Lung (tissue), 12 donors: Measurements from ENCODE around the gene CLIP2. TPM values are rescaled to one million over a fixed set of nuclear protein-coding genes. Genes with fewer than 3 reads are reported as not detected.

Experiments used
- ATAC-seq: fragments of 200-7000 bp; cut with Tn5 transposase; one replicate; pipeline ENCODE4 v1.9.1; 2020; ENCODE audit warnings: moderate number of reproducible peaks; ENCODE audit not compliant: insufficient read depth, low FRiP score
- DNase-seq, 3 donors: peaks; one replicate each; pipeline ENCODE4 v3.0.0-alpha.2; 2013 to 2017
- H3K27ac ChIP-seq, 2 donors: one replicate each; pipeline ENCODE4 v1.5.1; 2013; ENCODE audit warnings: mild to moderate bottlenecking in 2 of 2, moderate library complexity in 2 of 2, control low read depth in 1 of 2, inconsistent platforms in 1 of 2, low read depth in 1 of 2, low read length in 1 of 2
- H3K27me3 ChIP-seq, 3 donors: one replicate each; pipeline ENCODE4 v1.5.1; 2013; ENCODE audit warnings: low read length in 2 of 3; ENCODE audit not compliant: control insufficient read depth in 3 of 3, insufficient read depth in 3 of 3
- H3K36me3 ChIP-seq, 4 donors: one replicate each; pipeline ENCODE4 v1.5.1; 2013; ENCODE audit warnings: low read length in 4 of 4, mild to moderate bottlenecking in 1 of 4, moderate library complexity in 1 of 4; ENCODE audit not compliant: control insufficient read depth in 4 of 4, insufficient read depth in 4 of 4
- H3K4me1 ChIP-seq, 5 donors: one replicate each; pipeline ENCODE4 v1.5.1; 2013; ENCODE audit warnings: low read length in 5 of 5, mild to moderate bottlenecking in 2 of 5, moderate library complexity in 1 of 5; ENCODE audit not compliant: control insufficient read depth in 5 of 5, insufficient read depth in 5 of 5
- H3K4me3 ChIP-seq: one replicate; pipeline ENCODE4 v1.5.1; 2013; ENCODE audit warnings: mild to moderate bottlenecking, control low read depth, moderate library complexity
- H3K9ac ChIP-seq, 2 donors: one replicate each; pipeline ENCODE4 v1.5.1; 2013; ENCODE audit warnings: low read length in 2 of 2, control low read depth in 1 of 2; ENCODE audit not compliant: insufficient read depth in 1 of 2
- H3K9me3 ChIP-seq, 4 donors: one replicate each; pipeline ENCODE4 v1.5.1; 2013; ENCODE audit warnings: low read length in 3 of 4, mild to moderate bottlenecking in 1 of 4, moderate library complexity in 1 of 4; ENCODE audit not compliant: control insufficient read depth in 4 of 4, insufficient read depth in 3 of 4
- WGBS, 2 donors: extraction: QIAGEN DNeasy Blood & Tissue Kit; methylation state at CpG; one replicate each; pipeline ENCODE4 v1.1.7; 2013; 5-methylcytosine and 5-hydroxymethylcytosine counted together
- polyA plus RNA-seq, 2 donors: library from polyadenylated mRNA; stranded (reverse); fragments of 200-250 nt; gene quantifications; one replicate each; pipeline ENCODE4 v1.2.1, GENCODE V29; 2013
- total RNA-seq, 2 donors: library from RNA; depleted of rRNA in 1 of 2; stranded (reverse); fragments of >200 nt in 1 of 2; gene quantifications; one replicate each; pipeline ENCODE4 v1.2.1, GENCODE V29; 2014 to 2021
- TF ChIP-seq, protein P1 (sequence below): IDR thresholded peaks from 2 replicates; pipeline ENCODE4 v1.5.1; 2012; ENCODE audit warnings: mild to moderate bottlenecking; ENCODE audit errors: control extremely low read depth, extremely low read depth
- donor health status: control.
- donor health status: control.
- donor health status: Bipolar disorder and iron deficiency.
- donor health status: healthy.
- donor health status: DM: yes; HTN: yes; CAD: no.

Gene CLIP2
- total and polyA plus RNA-seq, 4 donors = 7.9 to 27.0 (median 14.9) TPM

DNA sequence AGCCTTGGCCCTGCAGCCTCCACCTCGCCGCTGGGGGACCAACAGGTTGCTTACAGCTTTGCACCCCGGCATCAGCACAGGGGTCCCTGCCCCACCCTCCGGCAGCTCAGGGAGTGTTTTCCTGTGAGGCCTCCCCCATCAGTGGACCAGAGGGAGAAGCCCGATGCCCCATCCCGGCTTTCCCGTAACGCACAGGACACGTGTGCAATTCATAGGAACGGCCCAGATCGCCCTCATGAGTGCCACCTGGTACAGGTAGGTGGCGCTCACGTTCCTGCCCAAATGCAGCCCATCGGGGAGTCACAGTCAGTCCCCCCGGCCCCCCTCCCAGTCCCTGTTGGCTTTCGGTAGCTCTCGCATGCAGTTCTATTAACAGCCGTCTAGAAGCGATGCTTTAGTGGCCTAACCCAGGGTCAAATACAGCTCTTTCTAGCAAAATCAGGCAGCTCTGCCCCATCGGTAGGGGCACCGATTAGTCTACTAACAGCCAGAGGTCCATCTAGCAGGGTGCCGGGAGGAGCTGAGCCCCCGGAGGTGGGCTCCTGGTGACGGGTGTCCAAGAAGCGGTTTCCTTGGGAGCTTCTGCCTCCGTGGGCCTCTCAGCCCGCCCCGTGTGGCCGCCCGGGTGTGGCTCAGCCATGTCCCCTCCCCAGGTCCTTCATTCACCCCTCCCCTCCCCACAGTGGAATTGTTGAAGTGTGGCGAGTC, 116.1 kb downstream of the CLIP2 start:
- Histone ChIP-seq H3K27ac (no peak overlapping the region), H3K36me3 (peaks cover 0 to 18% (median 2%) of the 10 kb centered on the region in 4 donors), H3K4me1 (no peaks in the 10 kb centered on the region), H3K4me3 (no peak overlapping the region), H3K9me3 (no peaks in the 10 kb centered on the region), H3K9ac (no peak overlapping the region), H3K27me3 (no peaks in the 10 kb centered on the region)
- TF ChIP-seq, protein P1, sequence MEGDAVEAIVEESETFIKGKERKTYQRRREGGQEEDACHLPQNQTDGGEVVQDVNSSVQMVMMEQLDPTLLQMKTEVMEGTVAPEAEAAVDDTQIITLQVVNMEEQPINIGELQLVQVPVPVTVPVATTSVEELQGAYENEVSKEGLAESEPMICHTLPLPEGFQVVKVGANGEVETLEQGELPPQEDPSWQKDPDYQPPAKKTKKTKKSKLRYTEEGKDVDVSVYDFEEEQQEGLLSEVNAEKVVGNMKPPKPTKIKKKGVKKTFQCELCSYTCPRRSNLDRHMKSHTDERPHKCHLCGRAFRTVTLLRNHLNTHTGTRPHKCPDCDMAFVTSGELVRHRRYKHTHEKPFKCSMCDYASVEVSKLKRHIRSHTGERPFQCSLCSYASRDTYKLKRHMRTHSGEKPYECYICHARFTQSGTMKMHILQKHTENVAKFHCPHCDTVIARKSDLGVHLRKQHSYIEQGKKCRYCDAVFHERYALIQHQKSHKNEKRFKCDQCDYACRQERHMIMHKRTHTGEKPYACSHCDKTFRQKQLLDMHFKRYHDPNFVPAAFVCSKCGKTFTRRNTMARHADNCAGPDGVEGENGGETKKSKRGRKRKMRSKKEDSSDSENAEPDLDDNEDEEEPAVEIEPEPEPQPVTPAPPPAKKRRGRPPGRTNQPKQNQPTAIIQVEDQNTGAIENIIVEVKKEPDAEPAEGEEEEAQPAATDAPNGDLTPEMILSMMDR = no peak
- DNase-seq (peak in 1 of 3 donors; percentile 26), ATAC-seq (no peak)
- WGBS, 2 donors = 74 to 83% methylated on average over 31 of the region's 31 CpGs

DNA sequence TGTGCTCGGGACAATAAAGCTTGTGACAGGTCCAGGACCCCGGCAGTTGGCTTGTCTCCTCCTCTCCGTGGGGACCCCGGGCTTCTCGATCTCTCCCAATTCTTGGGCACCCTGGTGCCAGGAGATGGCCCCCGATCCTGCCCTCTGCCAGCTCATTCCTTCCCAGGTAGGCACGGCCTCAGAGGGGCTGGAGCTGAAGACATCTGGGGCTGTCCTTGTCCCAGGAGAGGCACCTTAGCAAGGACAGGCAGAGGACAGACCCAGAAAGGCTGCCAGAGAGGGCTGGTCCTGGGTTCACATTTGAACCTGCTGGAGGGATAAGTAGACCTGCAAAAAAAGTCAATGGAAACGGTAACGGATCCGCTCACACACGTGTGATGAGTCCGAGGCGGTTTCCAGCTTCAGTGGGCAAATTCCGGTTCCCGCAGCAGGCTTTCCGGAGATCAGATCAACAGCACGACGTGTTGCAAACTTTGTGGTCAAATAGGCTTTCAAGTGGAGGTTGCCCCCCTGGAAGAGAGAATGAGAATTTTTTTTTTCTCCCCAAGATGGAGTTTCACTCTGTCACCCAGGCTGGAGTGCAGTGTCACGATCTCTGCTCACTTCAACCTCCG, 116.8 kb downstream of the CLIP2 start:
- H3K9ac ChIP-seq = no peak overlapping the region
- no peaks in the 10 kb centered on the region for H3K27me3 ChIP-seq
- ATAC-seq (no peak), DNase-seq (no peak)
- no peaks in the 10 kb centered on the region for H3K9me3 ChIP-seq
- H3K4me3 ChIP-seq = no peak overlapping the region
- TF ChIP-seq, protein P1 = no peak
- peaks cover 0 to 13% (median 2%) of the 10 kb centered on the region in 4 donors for H3K36me3 ChIP-seq
- H3K27ac ChIP-seq = no peak overlapping the region
- no peaks in the 10 kb centered on the region for H3K4me1 ChIP-seq
- 80 to 86% methylated on average over 20 of the region's 20 CpGs for WGBS, 2 donors

DNA sequence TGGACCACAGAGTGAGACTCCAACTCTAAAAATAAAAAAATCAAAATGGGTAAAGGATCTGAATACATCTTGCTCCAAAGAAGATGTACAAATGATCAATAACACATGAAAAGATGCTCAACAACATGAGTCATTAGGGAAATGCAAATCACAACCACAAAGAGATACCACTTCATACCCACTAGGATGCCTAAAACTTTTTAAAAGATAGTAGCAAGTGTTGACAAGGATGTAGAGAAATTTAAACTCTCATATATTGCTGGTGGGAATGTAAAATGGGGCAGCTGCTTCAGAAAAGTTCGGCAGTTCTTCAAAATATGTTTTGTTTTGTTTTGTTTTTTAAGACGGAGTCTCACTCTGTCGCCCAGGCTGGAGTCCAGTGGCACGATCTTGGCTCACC, 118.8 kb downstream of the CLIP2 start:
- Histone ChIP-seq H3K27me3 (no peaks in the 10 kb centered on the region), H3K27ac (no peak overlapping the region), H3K4me3 (no peak overlapping the region), H3K36me3 (peaks cover 0 to 11% (median 0%) of the 10 kb centered on the region in 4 donors), H3K9me3 (no peaks in the 10 kb centered on the region), H3K4me1 (no peaks in the 10 kb centered on the region), H3K9ac (no peak overlapping the region)
- TF ChIP-seq, protein P1 = no peak
- no peak for DNase-seq
- no peak for ATAC-seq
- WGBS, 2 donors = 65 to 66% methylated on average over 4 of the region's 4 CpGs
